ENCODE data around the gene HYAL2.

The HYAL2 gene

GRCh38 chr3:50268276-50268675, 54.3 kb downstream of the HYAL2 start:
- no peak for DNase-seq

Data from NCI-H1092 (cell line).